Left lung (tissue), 10 donors: ENCODE results near the gene IL10RA. TPM values are rescaled to one million over a fixed set of nuclear protein-coding genes. Genes with fewer than 3 reads are reported as not detected.

Source experiments
- ATAC-seq: fragments of 200-7000 bp; cut with Tn5 transposase; one replicate; pipeline ENCODE4 v1.9.1; 2020; ENCODE audit warnings: moderate library complexity
- DNase-seq, 4 donors: peaks; one replicate each; pipeline ENCODE4 v3.0.0-alpha.2; 2013 to 2020
- H3K27ac ChIP-seq, 2 donors: fragments of 200-600 bp; sonication (generic) in 1 of 2; one replicate each; pipeline versions ENCODE4 v1.5.0 to v1.8.0; 2020 to 2021
- H3K27me3 ChIP-seq, 2 donors: fragments of 200-600 bp; sonication (generic) in 1 of 2; one replicate each; pipeline versions ENCODE4 v1.5.0 to v1.8.0; 2020 to 2021
- H3K36me3 ChIP-seq, 2 donors: fragments of 200-600 bp; sonication (generic) in 1 of 2; one replicate each; pipeline versions ENCODE4 v1.5.0 to v1.8.0; 2020 to 2021
- H3K4me1 ChIP-seq, 2 donors: fragments of 200-600 bp; one replicate each; pipeline ENCODE4 v1.8.0; 2021
- H3K4me3 ChIP-seq, 2 donors: fragments of 200-600 bp; sonication (generic) in 1 of 2; one replicate each; pipeline versions ENCODE4 v1.5.0 to v1.8.0; 2020 to 2021; ENCODE audit warnings: mild to moderate bottlenecking in 1 of 2
- H3K9me3 ChIP-seq, 2 donors: fragments of 200-600 bp; sonication (generic) in 1 of 2; one replicate each; pipeline versions ENCODE4 v1.5.0 to v1.8.0; 2020 to 2021
- intact Hi-C, 2 donors: fragments of 100-400 bp; cut with DNase I; formaldehyde crosslinking; loops; one replicate each; pipeline versions ENCODE4 v1.11.2 to v1.14.2; 2022
- polyA plus RNA-seq, 6 donors: library from polyadenylated mRNA; unstranded; fragments of 120-200 nt; gene quantifications; one replicate each; pipeline ENCODE4 v1.2.1, GENCODE V29; 2013; ENCODE audit not compliant: insufficient read length in 6 of 6
- total RNA-seq, 2 donors: library from RNA; stranded (reverse); fragmentation: NEBNext Ultra II Directional; extraction: Animal tissue kit (Norgen Biotek cat#: 25700); gene quantifications; one replicate each; pipeline ENCODE4 v1.2.1, GENCODE V29; 2021
- TF ChIP-seq, protein P1 (sequence below), 2 donors: fragments of 200-600 bp; sonication (generic) in 1 of 2; IDR thresholded peaks; one replicate each; pipeline versions ENCODE4 v1.5.0 to v1.8.0; 2021; ENCODE audit warnings: antibody characterized with exemption in 2 of 2
- donor health status: DM: no; HTN: yes; CAD: no.
- donor health status: DM: no; HTN: no; CAD: no.

IL10RA gene
- total and polyA plus RNA-seq, 8 donors = 4.0 to 56.8 (median 6.0) TPM

DNA sequence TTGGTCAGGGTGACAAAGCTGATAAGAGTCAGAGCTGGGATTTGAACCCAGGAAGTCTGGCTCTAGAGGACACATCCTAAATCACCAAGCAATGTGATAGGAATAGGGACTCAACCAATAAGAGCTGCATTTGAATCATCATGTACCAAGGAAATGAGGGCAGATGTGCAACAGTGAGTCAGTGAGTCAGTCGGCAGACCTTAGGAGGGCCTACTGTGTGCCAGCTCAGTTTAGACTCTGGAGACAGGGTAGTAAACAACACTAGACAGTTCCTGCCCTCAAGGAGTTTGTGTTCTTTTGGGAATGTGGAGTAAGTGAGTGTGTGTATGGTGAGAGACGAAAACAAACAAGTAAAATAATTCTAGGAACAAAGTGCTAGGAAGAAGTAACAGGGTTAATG lies 11.2 kb downstream of the IL10RA start:
- intact Hi-C loops = no loop called here
- ATAC-seq = no peak
- H3K27ac ChIP-seq = no peak overlapping the region
- no peaks in the 10 kb centered on the region for H3K27me3 ChIP-seq
- H3K4me1 ChIP-seq = peaks cover 6 to 88% of the 10 kb centered on the region in 2 donors
- no peaks in the 10 kb centered on the region for H3K9me3 ChIP-seq
- H3K4me3 ChIP-seq = no peak overlapping the region
- DNase-seq = no peak
- peaks cover 0 to 81% of the 10 kb centered on the region in 2 donors for H3K36me3 ChIP-seq
- TF ChIP-seq, protein P1, sequence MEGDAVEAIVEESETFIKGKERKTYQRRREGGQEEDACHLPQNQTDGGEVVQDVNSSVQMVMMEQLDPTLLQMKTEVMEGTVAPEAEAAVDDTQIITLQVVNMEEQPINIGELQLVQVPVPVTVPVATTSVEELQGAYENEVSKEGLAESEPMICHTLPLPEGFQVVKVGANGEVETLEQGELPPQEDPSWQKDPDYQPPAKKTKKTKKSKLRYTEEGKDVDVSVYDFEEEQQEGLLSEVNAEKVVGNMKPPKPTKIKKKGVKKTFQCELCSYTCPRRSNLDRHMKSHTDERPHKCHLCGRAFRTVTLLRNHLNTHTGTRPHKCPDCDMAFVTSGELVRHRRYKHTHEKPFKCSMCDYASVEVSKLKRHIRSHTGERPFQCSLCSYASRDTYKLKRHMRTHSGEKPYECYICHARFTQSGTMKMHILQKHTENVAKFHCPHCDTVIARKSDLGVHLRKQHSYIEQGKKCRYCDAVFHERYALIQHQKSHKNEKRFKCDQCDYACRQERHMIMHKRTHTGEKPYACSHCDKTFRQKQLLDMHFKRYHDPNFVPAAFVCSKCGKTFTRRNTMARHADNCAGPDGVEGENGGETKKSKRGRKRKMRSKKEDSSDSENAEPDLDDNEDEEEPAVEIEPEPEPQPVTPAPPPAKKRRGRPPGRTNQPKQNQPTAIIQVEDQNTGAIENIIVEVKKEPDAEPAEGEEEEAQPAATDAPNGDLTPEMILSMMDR (IDR thresholded peaks at IDR 0.05) = no peak

DNA sequence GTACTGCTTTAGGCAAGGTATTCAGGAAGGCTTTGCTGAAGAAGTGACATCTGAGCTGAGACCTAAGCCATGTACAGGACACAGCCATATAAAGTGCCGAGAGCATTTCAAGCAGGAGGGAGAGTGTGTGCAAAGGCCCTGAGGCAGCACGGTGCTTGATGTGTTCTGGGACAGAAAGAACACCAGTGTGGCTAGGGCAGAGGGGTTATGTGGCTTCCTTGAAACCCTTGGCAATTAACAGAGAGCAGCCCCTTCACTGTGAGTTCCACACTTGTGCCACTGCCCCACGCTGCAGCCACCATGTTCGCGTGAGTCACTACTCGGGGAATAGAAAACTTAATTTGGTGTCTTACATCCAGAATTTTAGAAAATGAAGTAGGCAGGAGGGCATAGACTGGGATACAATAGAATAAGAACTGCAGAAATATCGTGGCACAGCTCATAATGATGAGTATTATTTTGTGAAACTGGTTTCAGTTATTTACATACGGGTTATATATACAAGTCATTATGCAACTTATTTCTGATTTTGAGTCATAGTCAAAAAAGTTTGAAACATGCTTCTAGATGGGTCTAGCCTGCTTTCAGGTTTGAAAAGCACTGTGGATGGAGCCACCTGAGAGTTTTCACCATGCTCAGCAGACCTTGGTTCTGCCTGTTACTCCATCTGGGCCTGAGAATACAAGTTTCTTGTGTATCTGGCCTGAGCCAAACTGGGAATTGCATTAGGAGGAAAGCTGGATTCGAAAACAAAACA lies 11.8 kb downstream of the IL10RA start:
- Histone ChIP-seq H3K4me1 (peaks cover 12 to 88% of the 10 kb centered on the region in 2 donors), H3K27ac (no peak overlapping the region), H3K27me3 (no peaks in the 10 kb centered on the region), H3K4me3 (no peak overlapping the region), H3K36me3 (peaks cover 0 to 75% of the 10 kb centered on the region in 2 donors), H3K9me3 (no peaks in the 10 kb centered on the region)
- intact Hi-C loops = no loop called here
- ATAC-seq = no peak
- TF ChIP-seq, protein P1 (IDR thresholded peaks at IDR 0.05) = no peak
- no peak for DNase-seq

DNA sequence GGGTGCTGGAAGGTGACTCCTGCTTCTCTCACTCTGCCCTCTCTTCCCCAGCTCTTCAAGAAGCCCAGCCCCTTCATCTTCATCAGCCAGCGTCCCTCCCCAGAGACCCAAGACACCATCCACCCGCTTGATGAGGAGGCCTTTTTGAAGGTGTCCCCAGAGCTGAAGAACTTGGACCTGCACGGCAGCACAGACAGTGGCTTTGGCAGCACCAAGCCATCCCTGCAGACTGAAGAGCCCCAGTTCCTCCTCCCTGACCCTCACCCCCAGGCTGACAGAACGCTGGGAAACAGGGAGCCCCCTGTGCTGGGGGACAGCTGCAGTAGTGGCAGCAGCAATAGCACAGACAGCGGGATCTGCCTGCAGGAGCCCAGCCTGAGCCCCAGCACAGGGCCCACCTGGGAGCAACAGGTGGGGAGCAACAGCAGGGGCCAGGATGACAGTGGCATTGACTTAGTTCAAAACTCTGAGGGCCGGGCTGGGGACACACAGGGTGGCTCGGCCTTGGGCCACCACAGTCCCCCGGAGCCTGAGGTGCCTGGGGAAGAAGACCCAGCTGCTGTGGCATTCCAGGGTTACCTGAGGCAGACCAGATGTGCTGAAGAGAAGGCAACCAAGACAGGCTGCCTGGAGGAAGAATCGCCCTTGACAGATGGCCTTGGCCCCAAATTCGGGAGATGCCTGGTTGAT lies 12.6 kb downstream of the IL10RA start:
- Histone ChIP-seq H3K36me3 (peaks cover 0 to 67% of the 10 kb centered on the region in 2 donors), H3K4me3 (no peak overlapping the region), H3K27me3 (no peaks in the 10 kb centered on the region), H3K9me3 (peaks cover 0 to 2% of the 10 kb centered on the region in 2 donors), H3K27ac (peak overlapping the region in 1 of 2 donors; percentile 84), H3K4me1 (peaks cover 17 to 88% of the 10 kb centered on the region in 2 donors)
- DNase-seq (no peak), ATAC-seq (no peak)
- TF ChIP-seq, protein P1 (IDR thresholded peaks at IDR 0.05) = no peak
- intact Hi-C loops = no loop called here

DNA sequence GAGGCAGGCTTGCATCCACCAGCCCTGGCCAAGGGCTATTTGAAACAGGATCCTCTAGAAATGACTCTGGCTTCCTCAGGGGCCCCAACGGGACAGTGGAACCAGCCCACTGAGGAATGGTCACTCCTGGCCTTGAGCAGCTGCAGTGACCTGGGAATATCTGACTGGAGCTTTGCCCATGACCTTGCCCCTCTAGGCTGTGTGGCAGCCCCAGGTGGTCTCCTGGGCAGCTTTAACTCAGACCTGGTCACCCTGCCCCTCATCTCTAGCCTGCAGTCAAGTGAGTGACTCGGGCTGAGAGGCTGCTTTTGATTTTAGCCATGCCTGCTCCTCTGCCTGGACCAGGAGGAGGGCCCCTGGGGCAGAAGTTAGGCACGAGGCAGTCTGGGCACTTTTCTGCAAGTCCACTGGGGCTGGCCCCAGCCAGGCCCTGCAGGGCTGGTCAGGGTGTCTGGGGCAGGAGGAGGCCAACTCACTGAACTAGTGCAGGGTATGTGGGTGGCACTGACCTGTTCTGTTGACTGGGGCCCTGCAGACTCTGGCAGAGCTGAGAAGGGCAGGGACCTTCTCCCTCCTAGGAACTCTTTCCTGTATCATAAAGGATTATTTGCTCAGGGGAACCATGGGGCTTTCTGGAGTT lies 13.3 kb downstream of the IL10RA start:
- Histone ChIP-seq H3K4me3 (no peak overlapping the region), H3K27ac (peak overlapping the region in 1 of 2 donors; percentile 84), H3K27me3 (no peaks in the 10 kb centered on the region), H3K4me1 (peaks cover 17 to 88% of the 10 kb centered on the region in 2 donors), H3K9me3 (peaks cover 0 to 4% of the 10 kb centered on the region in 2 donors), H3K36me3 (peaks cover 0 to 61% of the 10 kb centered on the region in 2 donors)
- TF ChIP-seq, protein P1 (IDR thresholded peaks at IDR 0.05) = no peak
- ATAC-seq = no peak
- intact Hi-C loops = no loop called here
- no peak for DNase-seq
